HepG2 (cell line): Measurements from ENCODE around the gene TEX19. TPM values are rescaled to one million over a fixed set of nuclear protein-coding genes. Genes with fewer than 3 reads are reported as not detected.
A peak's percentile ranks its signal among the peaks of the same experiment; 100 is the strongest.

Source experiments
- ATAC-seq: fragments of 200-7000 bp; cut with Tn5 transposase; 3 replicates; pipeline ENCODE4 v1.9.1; 2020; ENCODE audit warnings: mild to moderate bottlenecking, moderate library complexity
- BruUV-seq: library from RNA; stranded (reverse); fragments of 400-500 nt; replicated peaks from 2 replicates; lab custom pipeline; 2021; lab: Mats Ljungman, UMichigan
- CTCF ChIA-PET: fragments of 300-600 bp; formaldehyde crosslinking; extraction: SDS; loops from one replicate; lab custom pipeline; 2021; ENCODE audit warnings: low total read pairs, inconsistent platforms, low intra/inter-chr PET ratio; lab: Yijun Ruan, JAX
- POLR2A ChIA-PET: fragments of 350-600 bp; sonication (Branson Sonifier 250); formaldehyde crosslinking; loops from one replicate; lab custom pipeline; 2020; ENCODE audit warnings: antibody characterized with exemption, inconsistent platforms; lab: Yijun Ruan, JAX
- DNase-seq: peaks from one replicate; pipeline ENCODE4 v3.0.0-alpha.2; 2015; ENCODE audit warnings: low spot score
- FAIRE-seq: peaks from 3 replicates; lab custom pipeline; 2011; peaks lifted over from hg19 to GRCh38; lab: Jason Lieb, UNC
- H2AFZ ChIP-seq: one replicate; pipeline ENCODE4 v1.6.1; 2011; ENCODE audit warnings: low read length, inconsistent platforms
- H3K27ac ChIP-seq: fragments of 300-600 bp; 3 replicates; pipeline ENCODE4 v1.8.0; 2011; ENCODE audit warnings: mixed run types, mild to moderate bottlenecking, mixed read lengths, low read length, inconsistent platforms; ENCODE audit not compliant: insufficient read depth; ENCODE audit errors: extremely low read length
- H3K27me3 ChIP-seq, 2 experiments: fragments of 200-600 bp in 1 of 2; 2 replicates in 1 of 2; 3 replicates in 1 of 2; pipeline versions ENCODE4 v1.6.0 to v1.8.0; 2011; ENCODE audit warnings: low read length in 2 of 2, mild to moderate bottlenecking in 2 of 2, moderate library complexity in 2 of 2, inconsistent platforms in 1 of 2; ENCODE audit not compliant: insufficient read depth in 2 of 2, control insufficient read depth in 1 of 2
- H3K36me3 ChIP-seq, 2 experiments: fragments of 200-600 bp in 1 of 2; replicated peaks in 1 of 2; 2 replicates in 1 of 2; 3 replicates in 1 of 2; pipeline versions ENCODE4 v1.5.1 to v1.8.0; 2011; ENCODE audit warnings: low read length in 2 of 2, inconsistent platforms in 1 of 2; ENCODE audit not compliant: insufficient read depth in 2 of 2, control insufficient read depth in 1 of 2
- H3K4me1 ChIP-seq: 2 replicates; pipeline ENCODE4 v1.5.1; 2012; ENCODE audit warnings: low read length, inconsistent platforms; ENCODE audit not compliant: insufficient read depth
- H3K4me2 ChIP-seq: 2 replicates; pipeline ENCODE4 v1.6.0; 2011; ENCODE audit warnings: low read depth, low read length, inconsistent platforms
- H3K4me3 ChIP-seq, 3 experiments: fragments of 200-600 bp in 1 of 3; sonication (generic), shearing (Covaris generic) in 1 of 3; replicated peaks in 1 of 3; 2 replicates each; pipeline ENCODE4 v1.5.1; 2011 to 2016; ENCODE audit warnings: low read length in 3 of 3, inconsistent platforms in 2 of 3, low read depth in 2 of 3, mild to moderate bottlenecking in 2 of 3, control low read depth in 1 of 3, mixed read lengths in 1 of 3; ENCODE audit not compliant: insufficient read depth in 1 of 3
- H3K79me2 ChIP-seq: one replicate; pipeline ENCODE4 v1.6.1; 2011; ENCODE audit warnings: low read length, inconsistent platforms; ENCODE audit not compliant: insufficient read depth
- H3K9ac ChIP-seq: 2 replicates; pipeline ENCODE4 v1.6.0; 2011; ENCODE audit warnings: mild to moderate bottlenecking, low read depth, low read length, inconsistent platforms; ENCODE audit not compliant: insufficient read depth
- H3K9me3 ChIP-seq: 2 replicates; pipeline ENCODE4 v1.5.1; 2012; ENCODE audit warnings: mild to moderate bottlenecking, low read length
- H4K20me1 ChIP-seq: 2 replicates; pipeline ENCODE4 v1.6.0; 2011; ENCODE audit warnings: inconsistent platforms, mild to moderate bottlenecking, low read length, moderate library complexity; ENCODE audit not compliant: insufficient read depth
- HNF1B ChIP-seq: sonication (generic); formaldehyde crosslinking; IDR thresholded peaks from 2 replicates; pipeline ENCODE4 v1.5.1; 2020; ENCODE audit warnings: mild to moderate bottlenecking, moderate library complexity, missing genetic modification reagents
- JUNB ChIP-seq: sonication (generic); formaldehyde crosslinking; IDR thresholded peaks from 2 replicates; pipeline ENCODE4 v1.8.0; 2022; ENCODE audit warnings: missing genetic modification reagents, mild to moderate bottlenecking, borderline replicate concordance
- MEIS2 ChIP-seq: sonication (generic); formaldehyde crosslinking; IDR thresholded peaks from 2 replicates; pipeline ENCODE4 v1.9.0; 2021; ENCODE audit warnings: mild to moderate bottlenecking, missing genetic modification reagents
- MTF1 ChIP-seq: sonication (generic); formaldehyde crosslinking; IDR thresholded peaks from 2 replicates; pipeline ENCODE4 v1.5.0; 2020; ENCODE audit warnings: missing genetic modification reagents
- TBL1XR1 ChIP-seq: fragments of 150-350 bp; IDR thresholded peaks from 2 replicates; pipeline ENCODE4 v1.6.1; 2014; ENCODE audit warnings: borderline replicate concordance, low read length; ENCODE audit not compliant: partially characterized antibody
- ZBTB25 ChIP-seq: IDR thresholded peaks from 2 replicates; pipeline ENCODE4 v1.6.1; 2018; ENCODE audit warnings: missing genetic modification reagents
- ZFP41 ChIP-seq: sonication (generic); formaldehyde crosslinking; IDR thresholded peaks from 2 replicates; pipeline ENCODE4 v1.4.0; 2020; ENCODE audit warnings: mild to moderate bottlenecking, missing genetic modification reagents, borderline replicate concordance
- ZMYM2 ChIP-seq: sonication (generic); formaldehyde crosslinking; IDR thresholded peaks from 2 replicates; pipeline ENCODE4 v1.8.0; 2022; ENCODE audit warnings: mild to moderate bottlenecking, missing genetic modification reagents
- ZNF367 ChIP-seq: sonication (generic); formaldehyde crosslinking; IDR thresholded peaks from 2 replicates; pipeline ENCODE4 v1.4.0; 2020; ENCODE audit warnings: missing genetic modification reagents, borderline replicate concordance
- ZNF484 ChIP-seq: sonication (generic); formaldehyde crosslinking; IDR thresholded peaks from 2 replicates; pipeline ENCODE4 v1.5.1; 2020; ENCODE audit warnings: mild to moderate bottlenecking, low read depth, missing genetic modification reagents, borderline replicate concordance
- ZNF772 ChIP-seq: sonication (generic); formaldehyde crosslinking; IDR thresholded peaks from 2 replicates; pipeline ENCODE4 v1.5.0; 2020; ENCODE audit warnings: mild to moderate bottlenecking, missing genetic modification reagents
- WGBS: methylation state at CpG from one replicate; pipeline ENCODE4 v1.1.6; 2017; ENCODE audit warnings: low lambda C conversion rate; 5-methylcytosine and 5-hydroxymethylcytosine counted together
- in situ Hi-C: cut with HindIII; loops from 2 replicates; pipeline ENCODE4 v1.10.0; 2017; ENCODE audit warnings: low pct_unique_long_range_greater_than_20kb; ENCODE audit not compliant: extremely low pct_ligation_motif_present
- intact Hi-C: fragments of 100-400 bp; cut with micrococcal nuclease; formaldehyde crosslinking; loops from one replicate; pipeline ENCODE4 v1.10.0; 2022; ENCODE audit not compliant: unreplicated experiment
- polyA plus RNA-seq, 8 experiments: library from polyadenylated mRNA; depleted of rRNA in 3 of 8; stranded (reverse) in 7 of 8; unstranded in 1 of 8; fragments of >200 nt; fragmentation: Illumina TruSeq in 4 of 8; extraction: Trizol in 4 of 8; gene quantifications; 2 replicates each; pipeline versions ENCODE4 v1.2.1 to v1.2.3, GENCODE V29; 2011 to 2016; ENCODE audit warnings: low read depth in 4 of 8, missing spikeins in 1 of 8, mixed read lengths in 1 of 8; ENCODE audit not compliant: insufficient read depth in 1 of 8
- total RNA-seq, 5 experiments: library from RNA; depleted of rRNA; stranded (reverse); fragments of >200 nt; fragmentation: Illumina TruSeq; extraction: Trizol; gene quantifications; 2 replicates each; pipeline ENCODE4 v1.2.3, GENCODE V29; 2016; ENCODE audit warnings: low read depth in 1 of 5
- TF ChIP-seq, protein P1 (sequence below): sonication (generic); formaldehyde crosslinking; IDR thresholded peaks from 2 replicates; pipeline ENCODE4 v1.5.0; 2020; ENCODE audit warnings: mild to moderate bottlenecking, missing genetic modification reagents
- TF ChIP-seq, protein P2 (sequence below): sonication (generic); formaldehyde crosslinking; IDR thresholded peaks from 2 replicates; pipeline ENCODE4 v1.5.1; 2020; ENCODE audit warnings: mild to moderate bottlenecking, missing genetic modification reagents, moderate library complexity

Gene TEX19
- total and polyA plus RNA-seq, 2 of the 13 experiments (the other 11 are each of a cell fraction or from before 2014, with no cell fraction given): 1.3 to 6.0 TPM

GRCh38 chr17:82338858-82339633 is 20.0 kb upstream of the TEX19 start:
- H3K9ac ChIP-seq: peak overlapping the region; percentile 75
- intact Hi-C loops: loop anchor here (5.0 to 10.0 kb wide), 2 partner anchors 37 to 176 kb away; partner anchors contain the start of gene FOXK2
- H3K36me3 ChIP-seq: no peaks in the 10 kb centered on the region
- FAIRE-seq (peak; percentile 53), ATAC-seq (peak; percentile 44), DNase-seq (no peak)
- H3K27ac ChIP-seq: peak overlapping the region; percentile 72
- WGBS: 39% methylated on average over 29 of the region's 29 CpGs
- BruUV-seq: TSS peak; percentile 36
- no peaks in the 10 kb centered on the region for H4K20me1 ChIP-seq
- peak overlapping the region; percentile 90 for H3K4me2 ChIP-seq
- no peaks in the 10 kb centered on the region for H3K27me3 ChIP-seq
- H3K9me3 ChIP-seq: no peaks in the 10 kb centered on the region
- H3K4me3 ChIP-seq: peak overlapping the region; percentile 48 to 69 (median 56)
- peaks cover 81% of the 10 kb centered on the region for H3K4me1 ChIP-seq
- ChIA-PET CTCF (interaction anchor here (0.6 kb wide), 1 partner anchor 905 kb away, joined by 3 read pairs; no protein-coding TSS in a partner anchor), POLR2A (interaction anchor here (0.8 to 20.8 kb wide), 10 partner anchors 7 to 46 kb away, joined by 3 to 270 read pairs (median 6); partner anchors contain the start of gene CD7)
- peak overlapping the region; percentile 0 for H2AFZ ChIP-seq
- H3K79me2 ChIP-seq: peaks cover 4% of the 10 kb centered on the region
- in situ Hi-C loops: no loop called here
- TF ChIP-seq HNF1B (no peak), MEIS2 (no peak), ZNF772 (CRISPR knock-in tag) (no peak), ZNF367 (CRISPR knock-in tag) (no peak), ZBTB25 (no peak), JUNB (no peak), ZMYM2 (CRISPR knock-in tag) (no peak), ZNF484 (CRISPR knock-in tag) (no peak), TBL1XR1 (no peak), MTF1 (CRISPR knock-in tag) (no peak), ZFP41 (no peak)
- TF ChIP-seq, protein P1, sequence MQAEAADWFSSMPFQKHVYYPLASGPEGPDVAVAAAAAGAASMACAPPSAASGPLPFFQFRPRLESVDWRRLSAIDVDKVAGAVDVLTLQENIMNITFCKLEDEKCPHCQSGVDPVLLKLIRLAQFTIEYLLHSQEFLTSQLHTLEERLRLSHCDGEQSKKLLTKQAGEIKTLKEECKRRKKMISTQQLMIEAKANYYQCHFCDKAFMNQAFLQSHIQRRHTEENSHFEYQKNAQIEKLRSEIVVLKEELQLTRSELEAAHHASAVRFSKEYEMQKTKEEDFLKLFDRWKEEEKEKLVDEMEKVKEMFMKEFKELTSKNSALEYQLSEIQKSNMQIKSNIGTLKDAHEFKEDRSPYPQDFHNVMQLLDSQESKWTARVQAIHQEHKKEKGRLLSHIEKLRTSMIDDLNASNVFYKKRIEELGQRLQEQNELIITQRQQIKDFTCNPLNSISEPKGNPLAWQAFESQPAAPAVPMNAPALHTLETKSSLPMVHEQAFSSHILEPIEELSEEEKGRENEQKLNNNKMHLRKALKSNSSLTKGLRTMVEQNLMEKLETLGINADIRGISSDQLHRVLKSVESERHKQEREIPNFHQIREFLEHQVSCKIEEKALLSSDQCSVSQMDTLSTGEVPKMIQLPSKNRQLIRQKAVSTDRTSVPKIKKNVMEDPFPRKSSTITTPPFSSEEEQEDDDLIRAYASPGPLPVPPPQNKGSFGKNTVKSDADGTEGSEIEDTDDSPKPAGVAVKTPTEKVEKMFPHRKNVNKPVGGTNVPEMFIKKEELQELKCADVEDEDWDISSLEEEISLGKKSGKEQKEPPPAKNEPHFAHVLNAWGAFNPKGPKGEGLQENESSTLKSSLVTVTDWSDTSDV (CRISPR knock-in tag): no peak
- TF ChIP-seq, protein P2, sequence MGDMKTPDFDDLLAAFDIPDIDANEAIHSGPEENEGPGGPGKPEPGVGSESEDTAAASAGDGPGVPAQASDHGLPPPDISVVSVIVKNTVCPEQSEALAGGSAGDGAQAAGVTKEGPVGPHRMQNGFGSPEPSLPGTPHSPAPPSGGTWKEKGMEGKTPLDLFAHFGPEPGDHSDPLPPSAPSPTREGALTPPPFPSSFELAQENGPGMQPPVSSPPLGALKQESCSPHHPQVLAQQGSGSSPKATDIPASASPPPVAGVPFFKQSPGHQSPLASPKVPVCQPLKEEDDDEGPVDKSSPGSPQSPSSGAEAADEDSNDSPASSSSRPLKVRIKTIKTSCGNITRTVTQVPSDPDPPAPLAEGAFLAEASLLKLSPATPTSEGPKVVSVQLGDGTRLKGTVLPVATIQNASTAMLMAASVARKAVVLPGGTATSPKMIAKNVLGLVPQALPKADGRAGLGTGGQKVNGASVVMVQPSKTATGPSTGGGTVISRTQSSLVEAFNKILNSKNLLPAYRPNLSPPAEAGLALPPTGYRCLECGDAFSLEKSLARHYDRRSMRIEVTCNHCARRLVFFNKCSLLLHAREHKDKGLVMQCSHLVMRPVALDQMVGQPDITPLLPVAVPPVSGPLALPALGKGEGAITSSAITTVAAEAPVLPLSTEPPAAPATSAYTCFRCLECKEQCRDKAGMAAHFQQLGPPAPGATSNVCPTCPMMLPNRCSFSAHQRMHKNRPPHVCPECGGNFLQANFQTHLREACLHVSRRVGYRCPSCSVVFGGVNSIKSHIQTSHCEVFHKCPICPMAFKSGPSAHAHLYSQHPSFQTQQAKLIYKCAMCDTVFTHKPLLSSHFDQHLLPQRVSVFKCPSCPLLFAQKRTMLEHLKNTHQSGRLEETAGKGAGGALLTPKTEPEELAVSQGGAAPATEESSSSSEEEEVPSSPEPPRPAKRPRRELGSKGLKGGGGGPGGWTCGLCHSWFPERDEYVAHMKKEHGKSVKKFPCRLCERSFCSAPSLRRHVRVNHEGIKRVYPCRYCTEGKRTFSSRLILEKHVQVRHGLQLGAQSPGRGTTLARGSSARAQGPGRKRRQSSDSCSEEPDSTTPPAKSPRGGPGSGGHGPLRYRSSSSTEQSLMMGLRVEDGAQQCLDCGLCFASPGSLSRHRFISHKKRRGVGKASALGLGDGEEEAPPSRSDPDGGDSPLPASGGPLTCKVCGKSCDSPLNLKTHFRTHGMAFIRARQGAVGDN: peak; percentile 88
